ENCODE data around the gene TLDC2.
A peak's percentile ranks its signal among the peaks of the same experiment; 100 is the strongest.
"Not testable (repeated sequence)": the region's sequence is repeated elsewhere in the genome, so short reads cannot be mapped to it uniquely, and the experiment has no call there.

TLDC2 gene

DNA sequence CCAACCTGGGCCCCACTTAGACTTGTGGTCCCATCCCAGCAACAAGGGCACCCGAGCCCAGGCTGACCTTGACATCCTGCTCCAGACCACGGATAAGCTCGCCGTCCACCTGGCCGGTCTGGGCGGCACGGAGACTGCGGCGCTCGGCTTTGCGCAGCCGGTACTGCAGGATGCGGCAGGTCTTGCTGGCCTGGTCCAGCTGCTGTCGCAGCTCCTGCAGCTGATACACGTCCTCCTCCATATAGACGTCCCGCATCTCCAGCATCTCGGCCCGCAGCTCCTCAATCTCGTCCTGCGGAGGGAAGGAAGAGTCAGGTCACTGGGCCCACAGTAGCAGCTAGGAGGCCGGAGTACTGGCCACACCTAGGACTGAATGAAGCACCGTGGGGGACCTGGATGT is 36.8 kb upstream of the TLDC2 start:
- H3K27ac ChIP-seq (ENCODE audit: low read depth, low read length) = no peak overlapping the region

DNA sequence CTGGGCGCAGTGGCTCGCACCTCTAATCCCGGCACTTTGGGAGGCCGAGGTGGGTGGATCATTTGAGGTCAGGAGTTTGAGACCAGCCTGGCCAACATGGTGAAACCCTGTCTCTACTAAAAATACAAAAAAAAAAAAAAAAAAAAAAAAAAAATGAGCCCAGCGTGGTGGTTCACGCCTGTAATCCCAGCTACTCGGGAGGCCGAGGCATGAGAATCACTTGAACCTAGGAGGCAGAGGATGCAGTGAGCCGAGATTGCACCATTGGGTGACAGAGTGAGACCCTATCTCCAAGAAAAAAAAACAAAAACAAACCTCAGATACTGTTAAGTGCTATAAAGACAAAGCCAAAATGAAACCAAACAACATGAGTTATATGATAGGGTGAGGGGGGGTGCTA is 34.9 kb upstream of the TLDC2 start:
- not testable (repeated sequence) for H3K27ac ChIP-seq (ENCODE audit: low read depth, low read length); H2BK120ac ChIP-seq (ENCODE audit: low read depth, low read length); H2BK15ac ChIP-seq (replicated peaks; ENCODE audit: low read depth); H3K18ac ChIP-seq (ENCODE audit: low read length); H3K56ac ChIP-seq (ENCODE audit: low read length); H3K27me3 ChIP-seq (ENCODE audit: insufficient read depth, low read length, poor library complexity); H3K4me1 ChIP-seq (ENCODE audit: control insufficient read depth, low read depth, low read length); H3K79me1 ChIP-seq (ENCODE audit: low read length); H3K4me2 ChIP-seq (ENCODE audit: low read length); H2BK5ac ChIP-seq (ENCODE audit: low read length); H3K9ac ChIP-seq (ENCODE audit: low read length); H3K4me3 ChIP-seq (ENCODE audit: low read length); H3K36me3 ChIP-seq (ENCODE audit: control insufficient read depth, insufficient read depth, low read length); H3K79me2 ChIP-seq (ENCODE audit: control insufficient read depth, insufficient read depth, low read length); H4K5ac ChIP-seq (ENCODE audit: low read length); DNase-seq; H3K23ac ChIP-seq (ENCODE audit: low read length); H2AK5ac ChIP-seq (ENCODE audit: low read length); H3K4ac ChIP-seq (ENCODE audit: low read depth, low read length); H4K8ac ChIP-seq (ENCODE audit: low read depth, low read length)
- no CpG with 5 or more reads among the region's 9 CpGs for WGBS (ENCODE audit: extremely low coverage, insufficient coverage, low lambda C conversion rate)

More for the DNA sequence above, 36.8 kb upstream of the TLDC2 start:
- Histone ChIP-seq H3K23ac (ENCODE audit: low read length) (no peak overlapping the region), H4K8ac (ENCODE audit: low read depth, low read length) (no peak overlapping the region), H3K79me2 (ENCODE audit: control insufficient read depth, insufficient read depth, low read length) (no peaks in the 10 kb centered on the region), H3K9ac (ENCODE audit: low read length) (no peak overlapping the region), H2BK120ac (ENCODE audit: low read depth, low read length) (no peak overlapping the region), H3K4me2 (ENCODE audit: low read length) (no peak overlapping the region), H2BK15ac (replicated peaks; ENCODE audit: low read depth) (no peak overlapping the region), H3K36me3 (ENCODE audit: control insufficient read depth, insufficient read depth, low read length) (no peaks in the 10 kb centered on the region), H4K5ac (ENCODE audit: low read length) (no peak overlapping the region), H3K18ac (ENCODE audit: low read length) (no peak overlapping the region), H3K4ac (ENCODE audit: low read depth, low read length) (no peak overlapping the region), H3K56ac (ENCODE audit: low read length) (no peak overlapping the region), H3K4me3 (ENCODE audit: low read length) (no peak overlapping the region), H2BK5ac (ENCODE audit: low read length) (no peak overlapping the region), H2AK5ac (ENCODE audit: low read length) (no peak overlapping the region), H3K79me1 (ENCODE audit: low read length) (no peaks in the 10 kb centered on the region), H3K27me3 (ENCODE audit: insufficient read depth, low read length, poor library complexity) (no peaks in the 10 kb centered on the region), H3K4me1 (ENCODE audit: control insufficient read depth, low read depth, low read length) (peaks cover 2% of the 10 kb centered on the region)
- no peak for DNase-seq
- no CpG with 5 or more reads among the region's 23 CpGs for WGBS (ENCODE audit: extremely low coverage, insufficient coverage, low lambda C conversion rate)

DNA sequence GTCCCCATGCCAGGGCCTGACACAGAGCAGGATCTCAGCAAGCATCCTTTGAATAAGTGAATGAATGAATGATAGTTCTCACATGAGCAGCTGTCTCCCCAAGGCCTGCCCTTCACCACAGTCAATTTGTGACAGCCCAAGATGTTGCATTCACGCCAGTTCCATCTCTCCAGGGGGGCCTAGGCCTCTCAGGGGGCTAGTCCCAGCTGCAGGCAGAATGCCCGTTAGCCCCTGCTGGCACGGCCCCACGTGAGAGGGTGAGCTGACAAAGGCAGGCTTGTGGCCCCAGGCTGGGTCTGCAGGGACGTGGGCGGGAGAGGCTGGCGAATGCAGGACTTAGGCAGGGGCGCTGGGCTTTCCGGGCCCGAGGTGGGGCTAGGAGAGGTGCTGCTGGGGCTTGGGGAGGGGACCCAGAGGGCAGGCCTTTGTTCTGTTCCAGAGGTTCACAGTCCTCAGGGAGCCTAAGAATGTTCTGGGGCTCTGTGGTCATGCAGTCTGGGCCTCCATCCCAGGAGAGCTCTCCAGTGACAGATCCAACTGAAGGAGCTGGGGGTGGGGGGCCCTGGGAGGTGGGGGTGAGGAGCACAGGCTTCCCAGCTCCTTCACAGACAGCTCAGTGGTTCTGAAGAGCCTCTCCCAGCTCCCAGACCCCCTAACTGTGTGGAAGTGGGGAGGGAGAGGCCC is 30.5 kb upstream of the TLDC2 start:
- Histone ChIP-seq H2AK5ac (ENCODE audit: low read length) (no peak overlapping the region), H3K36me3 (ENCODE audit: control insufficient read depth, insufficient read depth, low read length) (no peaks in the 10 kb centered on the region), H3K27ac (ENCODE audit: low read depth, low read length) (no peak overlapping the region), H3K79me2 (ENCODE audit: control insufficient read depth, insufficient read depth, low read length) (no peaks in the 10 kb centered on the region), H3K4me3 (ENCODE audit: low read length) (no peak overlapping the region), H4K5ac (ENCODE audit: low read length) (no peak overlapping the region), H3K56ac (ENCODE audit: low read length) (peak overlapping the region; percentile 56), H2BK120ac (ENCODE audit: low read depth, low read length) (no peak overlapping the region), H3K9ac (ENCODE audit: low read length) (no peak overlapping the region), H4K8ac (ENCODE audit: low read depth, low read length) (no peak overlapping the region), H3K4me2 (ENCODE audit: low read length) (no peak overlapping the region), H2BK15ac (replicated peaks; ENCODE audit: low read depth) (no peak overlapping the region), H3K79me1 (ENCODE audit: low read length) (peaks cover 6% of the 10 kb centered on the region), H3K4me1 (ENCODE audit: control insufficient read depth, low read depth, low read length) (peaks cover 2% of the 10 kb centered on the region), H3K18ac (ENCODE audit: low read length) (no peak overlapping the region), H3K27me3 (ENCODE audit: insufficient read depth, low read length, poor library complexity) (no peaks in the 10 kb centered on the region), H2BK5ac (ENCODE audit: low read length) (no peak overlapping the region), H3K23ac (ENCODE audit: low read length) (no peak overlapping the region), H3K4ac (ENCODE audit: low read depth, low read length) (no peak overlapping the region)
- no peak for DNase-seq
- no CpG with 5 or more reads among the region's 10 CpGs for WGBS (ENCODE audit: extremely low coverage, insufficient coverage, low lambda C conversion rate)

DNA sequence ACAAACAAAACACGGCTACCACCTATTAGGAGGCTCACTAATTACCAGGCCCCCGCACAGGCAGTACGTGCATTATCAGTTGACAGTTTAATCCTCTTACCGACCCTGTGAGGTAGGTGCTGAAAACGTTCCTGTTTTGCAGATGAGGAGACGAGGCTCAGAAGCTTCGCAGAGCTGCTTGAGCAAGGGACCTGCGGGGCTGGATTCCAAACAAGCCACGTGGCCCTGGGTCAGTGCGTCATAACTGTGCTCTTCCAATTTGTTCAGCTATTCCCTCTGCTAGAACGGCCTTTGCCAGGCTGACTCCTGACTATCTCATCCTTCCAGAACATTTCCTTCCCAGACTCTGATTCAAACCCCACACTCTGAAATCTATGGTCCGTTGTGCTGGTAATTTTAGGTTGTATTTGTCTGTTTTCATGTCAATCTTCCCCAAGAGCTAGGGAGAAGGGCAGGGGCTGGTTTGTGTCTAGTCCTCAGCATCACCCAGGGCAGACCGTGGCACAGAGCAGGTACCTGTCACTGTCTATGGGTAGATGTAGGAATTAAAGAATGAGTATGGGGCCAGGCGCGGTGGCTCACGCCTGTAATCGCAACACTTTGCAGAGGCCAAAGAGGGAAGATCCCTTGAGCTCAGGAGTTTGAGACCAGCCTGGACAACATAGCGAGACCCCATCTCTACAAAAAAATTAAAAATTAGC is 28.8 kb upstream of the TLDC2 start:
- H2BK120ac ChIP-seq (ENCODE audit: low read depth, low read length) = no peak overlapping the region
- peak; percentile 81 for DNase-seq
- no peak overlapping the region for H3K4me2 ChIP-seq (ENCODE audit: low read length)

GRCh38 chr20:36847710-36848040 is 28.3 kb upstream of the TLDC2 start:
- Histone ChIP-seq H3K4me3 (ENCODE audit: low read length) (no peak overlapping the region), H3K36me3 (ENCODE audit: control insufficient read depth, insufficient read depth, low read length) (no peaks in the 10 kb centered on the region), H2AK5ac (ENCODE audit: low read length) (no peak overlapping the region), H3K27ac (ENCODE audit: low read depth, low read length) (no peak overlapping the region), H2BK120ac (ENCODE audit: low read depth, low read length) (no peak overlapping the region), H2BK15ac (replicated peaks; ENCODE audit: low read depth) (no peak overlapping the region), H3K79me2 (ENCODE audit: control insufficient read depth, insufficient read depth, low read length) (peaks cover 3% of the 10 kb centered on the region), H3K4ac (ENCODE audit: low read depth, low read length) (no peak overlapping the region), H3K27me3 (ENCODE audit: insufficient read depth, low read length, poor library complexity) (no peaks in the 10 kb centered on the region), H3K9ac (ENCODE audit: low read length) (no peak overlapping the region), H3K18ac (ENCODE audit: low read length) (no peak overlapping the region), H2BK5ac (ENCODE audit: low read length) (no peak overlapping the region), H3K4me1 (ENCODE audit: control insufficient read depth, low read depth, low read length) (peaks cover 2% of the 10 kb centered on the region), H3K23ac (ENCODE audit: low read length) (no peak overlapping the region), H3K4me2 (ENCODE audit: low read length) (no peak overlapping the region), H4K8ac (ENCODE audit: low read depth, low read length) (no peak overlapping the region), H3K79me1 (ENCODE audit: low read length) (peaks cover 15% of the 10 kb centered on the region), H4K5ac (ENCODE audit: low read length) (no peak overlapping the region), H3K56ac (ENCODE audit: low read length) (no peak overlapping the region)
- DNase-seq = no peak
- WGBS (ENCODE audit: extremely low coverage, insufficient coverage, low lambda C conversion rate) = no CpG with 5 or more reads among the region's 1 CpG

More for the DNA sequence above, 28.8 kb upstream of the TLDC2 start:
- no peak overlapping the region for H3K56ac ChIP-seq (ENCODE audit: low read length)
- no CpG with 5 or more reads among the region's 18 CpGs for WGBS (ENCODE audit: extremely low coverage, insufficient coverage, low lambda C conversion rate)
- H2BK15ac ChIP-seq (replicated peaks; ENCODE audit: low read depth) = no peak overlapping the region
- no peaks in the 10 kb centered on the region for H3K36me3 ChIP-seq (ENCODE audit: control insufficient read depth, insufficient read depth, low read length)
- no peak overlapping the region for H3K18ac ChIP-seq (ENCODE audit: low read length)
- H3K4ac ChIP-seq (ENCODE audit: low read depth, low read length) = no peak overlapping the region
- H3K79me2 ChIP-seq (ENCODE audit: control insufficient read depth, insufficient read depth, low read length) = peaks cover 3% of the 10 kb centered on the region
- peaks cover 2% of the 10 kb centered on the region for H3K4me1 ChIP-seq (ENCODE audit: control insufficient read depth, low read depth, low read length)
- H3K27me3 ChIP-seq (ENCODE audit: insufficient read depth, low read length, poor library complexity) = no peaks in the 10 kb centered on the region
- no peak overlapping the region for H2AK5ac ChIP-seq (ENCODE audit: low read length)
- no peak overlapping the region for H4K5ac ChIP-seq (ENCODE audit: low read length)
- H3K27ac ChIP-seq (ENCODE audit: low read depth, low read length) = no peak overlapping the region
- H3K23ac ChIP-seq (ENCODE audit: low read length) = no peak overlapping the region
- H3K9ac ChIP-seq (ENCODE audit: low read length) = no peak overlapping the region
- no peak overlapping the region for H4K8ac ChIP-seq (ENCODE audit: low read depth, low read length)
- H3K79me1 ChIP-seq (ENCODE audit: low read length) = peaks cover 13% of the 10 kb centered on the region
- no peak overlapping the region for H3K4me3 ChIP-seq (ENCODE audit: low read length)
- H2BK5ac ChIP-seq (ENCODE audit: low read length) = no peak overlapping the region

All from mesendoderm (in vitro differentiated cells).